Activated CD4-positive, alpha-beta T cell treated with anti-CD3 and anti-CD28 coated beads for 36 hours (primary cell): ENCODE measurements around the gene CPS1. TPM values are rescaled to one million over a fixed set of nuclear protein-coding genes. Genes with fewer than 3 reads are reported as not detected.

Experiments
- ATAC-seq: fragments of 200-7000 bp; cut with Tn5 transposase; one replicate; pipeline ENCODE4 v1.10.0; 2021; ENCODE audit warnings: mild to moderate bottlenecking, moderate library complexity
- CTCF ChIA-PET: fragments of 350-600 bp; sonication (Branson Sonifier 250); formaldehyde crosslinking; loops from one replicate; lab custom pipeline; 2021; ENCODE audit warnings: antibody characterized with exemption; lab: Charles Lee
- POLR2A ChIA-PET: fragments of 350-600 bp; sonication (Branson Sonifier 250); formaldehyde crosslinking; loops from one replicate; lab custom pipeline; 2021; ENCODE audit warnings: antibody characterized with exemption, inconsistent platforms; lab: Charles Lee
- DNase-seq: peaks from one replicate; pipeline ENCODE4 v3.0.0-alpha.2; 2020
- H3K27ac Mint-ChIP-seq: one replicate; pipeline ENCODE4 v1.8.0; 2021; ENCODE audit warnings: mixed read lengths
- H3K27me3 Mint-ChIP-seq: one replicate; pipeline ENCODE4 v1.8.0; 2021; ENCODE audit warnings: mixed read lengths
- H3K36me3 Mint-ChIP-seq: one replicate; pipeline ENCODE4 v1.8.0; 2021; ENCODE audit warnings: low read depth, mixed read lengths
- H3K4me1 Mint-ChIP-seq: one replicate; pipeline ENCODE4 v1.8.0; 2021; ENCODE audit warnings: mixed read lengths
- H3K4me3 Mint-ChIP-seq: one replicate; pipeline ENCODE4 v1.8.0; 2021; ENCODE audit warnings: mild to moderate bottlenecking, moderate library complexity, mixed read lengths
- H3K9me3 Mint-ChIP-seq: one replicate; pipeline ENCODE4 v1.8.0; 2021; ENCODE audit warnings: low read depth, mixed read lengths
- intact Hi-C, 2 experiments: fragments of 100-400 bp; cut with DNase I in 1 of 2; cut with micrococcal nuclease in 1 of 2; formaldehyde crosslinking; loops; one replicate each; pipeline versions ENCODE4 v1.14.2 to v1.15.1; 2022 to 2024; cut with DNase I, micrococcal nuclease
- total RNA-seq, 2 experiments: library from RNA; stranded (reverse); gene quantifications; one replicate each; pipeline ENCODE4 v1.2.3, GENCODE V29; 2021

CPS1 gene
- total RNA-seq, 2 experiments from 2014 or later: 3.2 to 3.5 TPM

DNA sequence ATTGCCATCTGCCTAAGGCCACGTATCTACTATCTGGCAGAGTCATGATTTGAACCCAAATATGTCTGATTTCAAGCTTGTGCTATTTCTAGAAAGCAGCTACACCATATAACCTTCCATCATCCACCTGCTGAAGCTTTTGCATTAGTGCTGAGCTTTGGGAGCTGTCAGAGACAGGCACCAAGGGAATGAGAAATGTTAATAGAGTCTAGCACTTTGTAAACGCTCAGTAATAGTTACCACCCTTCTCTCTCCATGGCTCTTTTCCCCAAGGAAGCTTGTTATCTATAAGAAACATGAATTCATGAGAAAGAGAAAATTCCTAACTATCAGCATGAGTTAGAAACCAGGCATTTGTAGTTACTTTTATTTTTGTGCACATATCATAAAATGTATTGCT lies 151.5 kb downstream of the CPS1 start:
- no peaks in the 10 kb centered on the region for H3K36me3 Mint-ChIP-seq
- intact Hi-C loops: no loop called here
- no peak for ATAC-seq
- H3K4me3 Mint-ChIP-seq: no peak overlapping the region
- H3K9me3 Mint-ChIP-seq: no peaks in the 10 kb centered on the region
- no peak for DNase-seq
- ChIA-PET POLR2A (no interaction called here), CTCF (interaction anchor here (0.7 to 0.8 kb wide), 2 partner anchors 10 to 493 kb away, joined by 3 read pairs; no protein-coding TSS in a partner anchor)
- H3K4me1 Mint-ChIP-seq: no peaks in the 10 kb centered on the region
- H3K27ac Mint-ChIP-seq: no peak overlapping the region
- H3K27me3 Mint-ChIP-seq: peaks cover 2% of the 10 kb centered on the region

GRCh38 chr2:210713122-210713521 lies 156.7 kb downstream of the CPS1 start:
- POLR2A ChIA-PET: no interaction called here

GRCh38 chr2:210715560-210716082 lies 159.2 kb downstream of the CPS1 start:
- CTCF ChIA-PET: no interaction called here
- H3K27ac Mint-ChIP-seq: no peak overlapping the region
- no peaks in the 10 kb centered on the region for H3K4me1 Mint-ChIP-seq
- H3K4me3 Mint-ChIP-seq: no peak overlapping the region
- no peaks in the 10 kb centered on the region for H3K36me3 Mint-ChIP-seq
- peaks cover 2% of the 10 kb centered on the region for H3K27me3 Mint-ChIP-seq
- POLR2A ChIA-PET: no interaction called here
- no peaks in the 10 kb centered on the region for H3K9me3 Mint-ChIP-seq
- DNase-seq (no peak), ATAC-seq (no peak)
- intact Hi-C loops: no loop called here

More at GRCh38 chr2:210713122-210713521, 156.7 kb downstream of the CPS1 start:
- Mint-ChIP-seq H3K36me3 (no peaks in the 10 kb centered on the region), H3K27me3 (no peaks in the 10 kb centered on the region), H3K27ac (no peak overlapping the region), H3K4me1 (no peaks in the 10 kb centered on the region), H3K4me3 (no peak overlapping the region), H3K9me3 (no peaks in the 10 kb centered on the region)
- intact Hi-C loops: no loop called here
- no peak for ATAC-seq
- no peak for DNase-seq
- CTCF ChIA-PET: no interaction called here

GRCh38 chr2:210718503-210718902 lies 162.1 kb downstream of the CPS1 start:
- Mint-ChIP-seq H3K27me3 (peaks cover 2% of the 10 kb centered on the region), H3K27ac (no peak overlapping the region), H3K36me3 (no peaks in the 10 kb centered on the region), H3K4me3 (no peak overlapping the region), H3K4me1 (no peaks in the 10 kb centered on the region), H3K9me3 (no peaks in the 10 kb centered on the region)
- intact Hi-C loops: no loop called here
- POLR2A ChIA-PET: no interaction called here
- no peak for DNase-seq
- CTCF ChIA-PET: interaction anchor here (1.1 kb wide), 1 partner anchor 10 kb away, joined by 3 read pairs; no protein-coding TSS in a partner anchor
- ATAC-seq: no peak

GRCh38 chr2:210722092-210722491 lies 165.7 kb downstream of the CPS1 start:
- Mint-ChIP-seq H3K36me3 (no peaks in the 10 kb centered on the region), H3K9me3 (no peaks in the 10 kb centered on the region), H3K27ac (no peak overlapping the region), H3K27me3 (peaks cover 2% of the 10 kb centered on the region), H3K4me1 (no peaks in the 10 kb centered on the region), H3K4me3 (no peak overlapping the region)
- intact Hi-C loops: no loop called here
- CTCF ChIA-PET: no interaction called here
- POLR2A ChIA-PET: no interaction called here
- no peak for DNase-seq
- ATAC-seq: no peak

GRCh38 chr2:210727549-210727948 lies 171.2 kb downstream of the CPS1 start:
- H3K4me3 Mint-ChIP-seq: no peak overlapping the region
- POLR2A ChIA-PET: no interaction called here
- no peak for ATAC-seq

More at GRCh38 chr2:210727549-210727948, 171.2 kb downstream of the CPS1 start:
- Mint-ChIP-seq H3K9me3 (no peaks in the 10 kb centered on the region), H3K36me3 (no peaks in the 10 kb centered on the region), H3K27me3 (no peaks in the 10 kb centered on the region), H3K4me1 (no peaks in the 10 kb centered on the region), H3K27ac (no peak overlapping the region)
- intact Hi-C loops: no loop called here
- no peak for DNase-seq
- CTCF ChIA-PET: no interaction called here

Other genes with a start within 250 kb of the CPS1 start
- gene MYL1, start 241.4 kb upstream of the CPS1 start, total RNA-seq: not detected
- gene LANCL1, start 79.8 kb upstream of the CPS1 start, total RNA-seq: 10 to 100 TPM; 43.3 to 45.4 TPM